H54 (cell line): ENCODE measurements around the gene RRAD.
"Not testable (repeated sequence)": the region's sequence is repeated elsewhere in the genome, so short reads cannot be mapped to it uniquely, and the experiment has no call there.

Experiments
- DNase-seq: peaks from one replicate; pipeline ENCODE4 v3.0.0; 2011; ENCODE audit warnings: low spot score, mixed read lengths; ENCODE audit not compliant: insufficient read length
- FAIRE-seq: peaks from 3 replicates; lab custom pipeline; 2011; peaks lifted over from hg19 to GRCh38; lab: Jason Lieb, UNC
- POLR2A ChIP-seq: IDR thresholded peaks from 2 replicates; pipeline ENCODE4 v1.6.1; 2011; ENCODE audit warnings: low read depth, mild to moderate bottlenecking, low read length

RRAD gene

DNA sequence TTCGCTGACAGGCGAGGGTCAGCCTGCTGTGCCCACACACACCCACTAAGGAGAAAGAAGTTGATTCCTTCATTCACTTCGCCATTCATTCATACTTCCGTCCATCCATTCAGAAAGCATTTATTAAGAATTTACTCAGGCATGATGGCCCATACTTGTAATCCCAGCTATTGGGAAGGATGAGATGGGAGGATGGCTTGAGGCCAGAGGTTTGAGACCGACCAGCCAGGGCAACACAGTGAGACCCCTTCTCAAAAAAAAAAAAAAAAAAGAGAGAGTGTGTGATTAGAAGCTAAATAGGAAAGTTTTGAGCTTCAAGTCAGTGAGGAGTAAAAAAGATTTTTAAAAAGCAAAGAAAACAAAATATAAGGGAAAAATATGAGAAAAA lies 18.7 kb upstream of the RRAD start:
- TF ChIP-seq POLR2A: no peak
- DNase-seq (no peak), FAIRE-seq (no peak)

- FAIRE-seq: no peak
- no peak for DNase-seq
- no peak for TF ChIP-seq POLR2A
Observed at GRCh38 chr16:66943426-66944053, 18.2 kb upstream of the RRAD start.

- no peak for FAIRE-seq
Observed at GRCh38 chr16:66942981-66943380, 17.6 kb upstream of the RRAD start.

GRCh38 chr16:66940236-66940635 lies 14.9 kb upstream of the RRAD start:
- TF ChIP-seq POLR2A: no peak
- DNase-seq (no peak), FAIRE-seq (no peak)

More at GRCh38 chr16:66942981-66943380, 17.6 kb upstream of the RRAD start:
- DNase-seq: no peak
- no peak for TF ChIP-seq POLR2A

DNA sequence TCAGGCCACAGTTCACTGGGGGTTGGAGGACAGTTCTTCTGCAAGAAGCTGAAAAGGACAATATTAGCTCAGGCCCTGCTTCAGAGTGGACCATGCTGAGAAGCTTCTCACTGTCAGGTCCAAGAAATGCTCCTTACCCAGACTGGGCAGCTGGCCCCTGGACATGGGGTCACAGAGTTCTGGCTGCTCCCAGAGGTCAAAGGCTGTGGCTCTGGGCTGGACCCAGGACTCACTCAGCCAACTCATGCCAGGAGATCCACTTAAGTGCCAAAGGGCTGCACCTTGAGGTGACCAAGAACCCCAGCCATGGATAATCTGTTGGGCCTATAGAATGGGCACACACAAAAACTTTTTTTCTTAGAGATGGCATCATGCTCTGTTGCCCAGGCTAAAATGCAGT lies 14.0 kb upstream of the RRAD start:
- FAIRE-seq (no peak), DNase-seq (no peak)
- TF ChIP-seq POLR2A: no peak

DNA sequence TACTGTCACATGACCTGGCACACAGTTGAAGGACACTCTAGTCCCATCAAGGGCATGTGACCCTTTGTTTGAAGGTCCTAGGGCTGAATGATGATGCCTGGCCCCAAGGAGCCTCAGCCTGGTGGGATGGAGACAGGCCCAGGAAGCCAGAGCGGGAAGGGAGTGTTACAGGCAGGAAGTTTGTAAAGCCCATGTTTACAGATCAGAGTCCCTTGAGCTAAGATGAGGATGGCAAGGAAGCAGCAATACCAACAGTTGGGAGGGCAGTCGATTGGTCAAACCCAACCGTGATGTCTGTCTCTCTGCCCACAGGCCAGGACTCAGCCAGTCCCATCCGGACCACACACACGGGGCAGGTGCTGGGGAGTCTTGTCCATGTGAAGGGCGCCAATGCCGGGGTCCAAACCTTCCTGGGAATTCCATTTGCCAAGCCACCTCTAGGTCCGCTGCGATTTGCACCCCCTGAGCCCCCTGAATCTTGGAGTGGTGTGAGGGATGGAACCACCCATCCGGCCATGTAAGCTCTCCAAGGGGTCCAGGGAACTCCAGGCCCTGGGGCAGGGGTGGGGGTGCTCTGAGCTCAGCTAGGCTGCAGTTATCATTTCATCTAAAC lies 12.5 kb upstream of the RRAD start:
- TF ChIP-seq POLR2A: no peak
- FAIRE-seq (no peak), DNase-seq (no peak)

- FAIRE-seq: no peak
- TF ChIP-seq POLR2A: no peak
- no peak for DNase-seq
Observed at GRCh38 chr16:66936889-66937554, 11.7 kb upstream of the RRAD start.

DNA sequence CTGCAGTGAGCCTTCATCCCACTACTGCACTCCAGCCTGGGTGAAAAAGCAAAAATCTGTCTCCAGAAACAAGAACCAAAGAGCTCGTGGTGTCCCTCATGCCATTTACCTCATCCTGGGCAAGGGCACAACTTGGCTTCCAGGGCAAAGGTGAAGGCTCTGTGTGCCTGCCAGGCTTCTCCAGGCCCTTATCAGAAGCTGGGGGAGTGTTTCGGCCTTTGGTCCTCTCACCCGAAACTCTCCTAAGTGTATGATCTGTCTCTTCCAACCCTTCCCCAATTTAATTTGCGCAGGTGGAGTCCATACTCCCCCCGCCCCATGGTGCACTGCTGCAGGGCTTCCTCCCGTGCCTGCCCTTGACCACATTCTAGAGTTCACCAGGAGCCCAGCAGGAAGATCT lies 11.1 kb upstream of the RRAD start:
- FAIRE-seq (no peak), DNase-seq (no peak)
- TF ChIP-seq POLR2A: no peak

- TF ChIP-seq POLR2A: no peak
- no peak for FAIRE-seq
Observed at GRCh38 chr16:66935314-66936011, 10.1 kb upstream of the RRAD start, which contains the start of gene CES2. Gene CES2 (plus strand): TSS chr16:66935516. CDS start chr16:66935636, 120 bp downstream.

DNA sequence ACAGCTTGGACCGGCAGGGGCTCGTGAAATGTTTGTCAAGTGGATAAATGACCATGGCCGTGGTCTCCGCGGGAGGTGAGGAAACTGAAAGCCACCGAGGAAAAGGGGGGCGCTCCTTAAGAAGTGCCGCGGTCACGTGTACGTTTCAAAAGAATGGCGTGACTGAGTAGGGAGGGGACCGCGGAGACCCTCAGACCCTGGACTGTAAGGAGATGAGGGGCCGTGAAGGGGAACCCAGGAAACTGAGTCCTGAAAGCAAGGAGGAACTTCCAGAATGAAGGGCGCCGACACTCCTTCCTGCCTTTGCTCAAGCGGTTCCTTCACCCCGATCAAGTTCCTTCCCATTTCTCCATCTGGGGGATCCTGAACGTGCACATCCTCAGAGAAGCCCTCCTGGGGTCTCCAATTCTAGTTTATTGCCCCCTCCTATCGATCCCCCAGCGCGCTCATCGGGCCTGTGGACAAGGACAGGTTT lies 9.5 kb upstream of the RRAD start:
- FAIRE-seq, DNase-seq: not testable (repeated sequence)

More at GRCh38 chr16:66935314-66936011, 10.1 kb upstream of the RRAD start, which contains the start of gene CES2:
- DNase-seq: no peak

GRCh38 chr16:66934138-66934838 lies 9.0 kb upstream of the RRAD start, which contains the start of gene CIAO2B:
Gene CIAO2B (minus strand): TSS chr16:66934402. CDS start chr16:66934364, 38 bp downstream.
- DNase-seq: peak; percentile 74
- TF ChIP-seq POLR2A: peak; percentile 88
- FAIRE-seq: no peak

- FAIRE-seq: no peak
Observed at GRCh38 chr16:66933776-66934137, 8.4 kb upstream of the RRAD start.

GRCh38 chr16:66932076-66932475 lies 6.7 kb upstream of the RRAD start:
- no peak for TF ChIP-seq POLR2A

More at GRCh38 chr16:66933776-66934137, 8.4 kb upstream of the RRAD start:
- no peak for DNase-seq
- no peak for TF ChIP-seq POLR2A

DNA sequence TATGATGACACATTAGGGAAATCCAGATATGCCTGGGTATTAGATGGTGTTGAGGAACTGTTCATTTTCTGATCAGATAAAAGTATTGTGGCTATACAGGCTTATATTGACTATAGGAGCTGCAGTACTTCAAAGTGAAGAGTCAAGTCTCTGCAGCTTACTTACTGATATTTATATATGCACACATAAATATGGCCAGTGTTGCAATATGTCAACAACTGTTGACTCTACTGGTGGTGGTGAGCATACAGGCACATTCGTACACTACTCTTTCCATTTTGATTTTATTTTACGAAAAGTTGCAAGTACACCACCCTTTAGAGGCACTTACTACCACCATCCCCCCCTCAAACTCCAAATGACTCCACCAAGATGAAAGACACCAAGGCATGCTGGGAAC lies 6.3 kb upstream of the RRAD start:
- TF ChIP-seq POLR2A: no peak
- no peak for DNase-seq
- no peak for FAIRE-seq

More at GRCh38 chr16:66932076-66932475, 6.7 kb upstream of the RRAD start:
- no peak for DNase-seq
- no peak for FAIRE-seq
